Measurements from ENCODE around the gene ZNF253. TPM values are rescaled to one million over a fixed set of nuclear protein-coding genes. Genes with fewer than 3 reads are reported as not detected.

Gene ZNF253
- total and polyA plus RNA-seq, 2 experiments from 2014 or later = 31.4 to 44.7 TPM

DNA sequence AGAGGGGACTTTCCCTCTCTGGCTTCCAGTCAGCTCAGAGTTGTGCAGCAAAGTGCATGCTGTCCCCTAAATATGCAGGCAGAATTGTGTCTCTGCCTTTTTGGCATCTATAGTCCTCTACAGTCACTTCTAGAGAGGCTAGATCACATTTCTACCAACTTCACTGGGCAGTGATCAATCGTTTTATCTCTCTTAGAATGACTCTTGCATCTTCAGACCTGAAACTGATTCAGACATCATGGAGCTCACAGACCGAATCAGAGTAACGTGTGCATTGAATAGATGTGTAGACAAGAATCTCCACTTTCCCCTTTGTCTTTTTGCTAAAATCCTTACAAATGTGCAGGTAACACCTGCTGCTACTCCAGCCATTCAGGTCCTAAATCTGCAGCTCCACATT is 6.2 kb downstream of the ZNF253 start:
- 0 out of 2 replicates have a peak, but pooled peaks cover 5% of the 10 kb centered on the region for H3F3A ChIP-seq (replicated peaks; ENCODE audit: low read depth)
- Mint-ChIP-seq H3K27me3 (ENCODE audit: insufficient read depth, low read depth, poor library complexity) (peaks cover 3% of the 10 kb centered on the region), H3K4me1 (peaks cover 28% of the 10 kb centered on the region), H3K36me3 (ENCODE audit: low read depth) (peaks cover 67% of the 10 kb centered on the region), H3K9me3 (no peaks in the 10 kb centered on the region; the same call in 2 of the 3 replicates), H3K27ac (no peak overlapping the region), H3K4me3 (no peak overlapping the region; the same call in 2 of the 3 replicates)
- TF ChIP-seq, protein P1, sequence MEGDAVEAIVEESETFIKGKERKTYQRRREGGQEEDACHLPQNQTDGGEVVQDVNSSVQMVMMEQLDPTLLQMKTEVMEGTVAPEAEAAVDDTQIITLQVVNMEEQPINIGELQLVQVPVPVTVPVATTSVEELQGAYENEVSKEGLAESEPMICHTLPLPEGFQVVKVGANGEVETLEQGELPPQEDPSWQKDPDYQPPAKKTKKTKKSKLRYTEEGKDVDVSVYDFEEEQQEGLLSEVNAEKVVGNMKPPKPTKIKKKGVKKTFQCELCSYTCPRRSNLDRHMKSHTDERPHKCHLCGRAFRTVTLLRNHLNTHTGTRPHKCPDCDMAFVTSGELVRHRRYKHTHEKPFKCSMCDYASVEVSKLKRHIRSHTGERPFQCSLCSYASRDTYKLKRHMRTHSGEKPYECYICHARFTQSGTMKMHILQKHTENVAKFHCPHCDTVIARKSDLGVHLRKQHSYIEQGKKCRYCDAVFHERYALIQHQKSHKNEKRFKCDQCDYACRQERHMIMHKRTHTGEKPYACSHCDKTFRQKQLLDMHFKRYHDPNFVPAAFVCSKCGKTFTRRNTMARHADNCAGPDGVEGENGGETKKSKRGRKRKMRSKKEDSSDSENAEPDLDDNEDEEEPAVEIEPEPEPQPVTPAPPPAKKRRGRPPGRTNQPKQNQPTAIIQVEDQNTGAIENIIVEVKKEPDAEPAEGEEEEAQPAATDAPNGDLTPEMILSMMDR (conservative IDR thresholded peaks at IDR 0.05; ENCODE audit: low read depth in 2 of 2) = no peak
- TF ChIP-seq ZNF114 (CRISPR knock-in tag; IDR thresholded peaks at IDR 0.05) (no peak), ZNF331 (CRISPR knock-in tag; IDR thresholded peaks at IDR 0.05; ENCODE audit: low read depth) (no peak), STAT1 (IDR thresholded peaks at IDR 0.05; ENCODE audit: unreplicated experiment) (no peak), JUNB (IDR thresholded peaks at IDR 0.05; ENCODE audit: unreplicated experiment) (no peak), POLR2AphosphoS5 (IDR thresholded peaks at IDR 0.05; ENCODE audit: low read depth) (no peak), NANOG (IDR thresholded peaks at IDR 0.05; ENCODE audit: borderline replicate concordance) (no peak), EZH2phosphoT487 (IDR thresholded peaks at IDR 0.05; ENCODE audit: unreplicated experiment) (no peak), CREB1 (CRISPR knock-in tag; IDR thresholded peaks at IDR 0.05; ENCODE audit: low read depth) (no peak), EZH2 (IDR thresholded peaks at IDR 0.05; ENCODE audit: low read depth, unreplicated experiment) (no peak)
- TF ChIP-seq, protein P2, sequence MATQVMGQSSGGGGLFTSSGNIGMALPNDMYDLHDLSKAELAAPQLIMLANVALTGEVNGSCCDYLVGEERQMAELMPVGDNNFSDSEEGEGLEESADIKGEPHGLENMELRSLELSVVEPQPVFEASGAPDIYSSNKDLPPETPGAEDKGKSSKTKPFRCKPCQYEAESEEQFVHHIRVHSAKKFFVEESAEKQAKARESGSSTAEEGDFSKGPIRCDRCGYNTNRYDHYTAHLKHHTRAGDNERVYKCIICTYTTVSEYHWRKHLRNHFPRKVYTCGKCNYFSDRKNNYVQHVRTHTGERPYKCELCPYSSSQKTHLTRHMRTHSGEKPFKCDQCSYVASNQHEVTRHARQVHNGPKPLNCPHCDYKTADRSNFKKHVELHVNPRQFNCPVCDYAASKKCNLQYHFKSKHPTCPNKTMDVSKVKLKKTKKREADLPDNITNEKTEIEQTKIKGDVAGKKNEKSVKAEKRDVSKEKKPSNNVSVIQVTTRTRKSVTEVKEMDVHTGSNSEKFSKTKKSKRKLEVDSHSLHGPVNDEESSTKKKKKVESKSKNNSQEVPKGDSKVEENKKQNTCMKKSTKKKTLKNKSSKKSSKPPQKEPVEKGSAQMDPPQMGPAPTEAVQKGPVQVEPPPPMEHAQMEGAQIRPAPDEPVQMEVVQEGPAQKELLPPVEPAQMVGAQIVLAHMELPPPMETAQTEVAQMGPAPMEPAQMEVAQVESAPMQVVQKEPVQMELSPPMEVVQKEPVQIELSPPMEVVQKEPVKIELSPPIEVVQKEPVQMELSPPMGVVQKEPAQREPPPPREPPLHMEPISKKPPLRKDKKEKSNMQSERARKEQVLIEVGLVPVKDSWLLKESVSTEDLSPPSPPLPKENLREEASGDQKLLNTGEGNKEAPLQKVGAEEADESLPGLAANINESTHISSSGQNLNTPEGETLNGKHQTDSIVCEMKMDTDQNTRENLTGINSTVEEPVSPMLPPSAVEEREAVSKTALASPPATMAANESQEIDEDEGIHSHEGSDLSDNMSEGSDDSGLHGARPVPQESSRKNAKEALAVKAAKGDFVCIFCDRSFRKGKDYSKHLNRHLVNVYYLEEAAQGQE (IDR thresholded peaks at IDR 0.05; ENCODE audit: unreplicated experiment) = no peak
- TF ChIP-seq, protein P3, sequence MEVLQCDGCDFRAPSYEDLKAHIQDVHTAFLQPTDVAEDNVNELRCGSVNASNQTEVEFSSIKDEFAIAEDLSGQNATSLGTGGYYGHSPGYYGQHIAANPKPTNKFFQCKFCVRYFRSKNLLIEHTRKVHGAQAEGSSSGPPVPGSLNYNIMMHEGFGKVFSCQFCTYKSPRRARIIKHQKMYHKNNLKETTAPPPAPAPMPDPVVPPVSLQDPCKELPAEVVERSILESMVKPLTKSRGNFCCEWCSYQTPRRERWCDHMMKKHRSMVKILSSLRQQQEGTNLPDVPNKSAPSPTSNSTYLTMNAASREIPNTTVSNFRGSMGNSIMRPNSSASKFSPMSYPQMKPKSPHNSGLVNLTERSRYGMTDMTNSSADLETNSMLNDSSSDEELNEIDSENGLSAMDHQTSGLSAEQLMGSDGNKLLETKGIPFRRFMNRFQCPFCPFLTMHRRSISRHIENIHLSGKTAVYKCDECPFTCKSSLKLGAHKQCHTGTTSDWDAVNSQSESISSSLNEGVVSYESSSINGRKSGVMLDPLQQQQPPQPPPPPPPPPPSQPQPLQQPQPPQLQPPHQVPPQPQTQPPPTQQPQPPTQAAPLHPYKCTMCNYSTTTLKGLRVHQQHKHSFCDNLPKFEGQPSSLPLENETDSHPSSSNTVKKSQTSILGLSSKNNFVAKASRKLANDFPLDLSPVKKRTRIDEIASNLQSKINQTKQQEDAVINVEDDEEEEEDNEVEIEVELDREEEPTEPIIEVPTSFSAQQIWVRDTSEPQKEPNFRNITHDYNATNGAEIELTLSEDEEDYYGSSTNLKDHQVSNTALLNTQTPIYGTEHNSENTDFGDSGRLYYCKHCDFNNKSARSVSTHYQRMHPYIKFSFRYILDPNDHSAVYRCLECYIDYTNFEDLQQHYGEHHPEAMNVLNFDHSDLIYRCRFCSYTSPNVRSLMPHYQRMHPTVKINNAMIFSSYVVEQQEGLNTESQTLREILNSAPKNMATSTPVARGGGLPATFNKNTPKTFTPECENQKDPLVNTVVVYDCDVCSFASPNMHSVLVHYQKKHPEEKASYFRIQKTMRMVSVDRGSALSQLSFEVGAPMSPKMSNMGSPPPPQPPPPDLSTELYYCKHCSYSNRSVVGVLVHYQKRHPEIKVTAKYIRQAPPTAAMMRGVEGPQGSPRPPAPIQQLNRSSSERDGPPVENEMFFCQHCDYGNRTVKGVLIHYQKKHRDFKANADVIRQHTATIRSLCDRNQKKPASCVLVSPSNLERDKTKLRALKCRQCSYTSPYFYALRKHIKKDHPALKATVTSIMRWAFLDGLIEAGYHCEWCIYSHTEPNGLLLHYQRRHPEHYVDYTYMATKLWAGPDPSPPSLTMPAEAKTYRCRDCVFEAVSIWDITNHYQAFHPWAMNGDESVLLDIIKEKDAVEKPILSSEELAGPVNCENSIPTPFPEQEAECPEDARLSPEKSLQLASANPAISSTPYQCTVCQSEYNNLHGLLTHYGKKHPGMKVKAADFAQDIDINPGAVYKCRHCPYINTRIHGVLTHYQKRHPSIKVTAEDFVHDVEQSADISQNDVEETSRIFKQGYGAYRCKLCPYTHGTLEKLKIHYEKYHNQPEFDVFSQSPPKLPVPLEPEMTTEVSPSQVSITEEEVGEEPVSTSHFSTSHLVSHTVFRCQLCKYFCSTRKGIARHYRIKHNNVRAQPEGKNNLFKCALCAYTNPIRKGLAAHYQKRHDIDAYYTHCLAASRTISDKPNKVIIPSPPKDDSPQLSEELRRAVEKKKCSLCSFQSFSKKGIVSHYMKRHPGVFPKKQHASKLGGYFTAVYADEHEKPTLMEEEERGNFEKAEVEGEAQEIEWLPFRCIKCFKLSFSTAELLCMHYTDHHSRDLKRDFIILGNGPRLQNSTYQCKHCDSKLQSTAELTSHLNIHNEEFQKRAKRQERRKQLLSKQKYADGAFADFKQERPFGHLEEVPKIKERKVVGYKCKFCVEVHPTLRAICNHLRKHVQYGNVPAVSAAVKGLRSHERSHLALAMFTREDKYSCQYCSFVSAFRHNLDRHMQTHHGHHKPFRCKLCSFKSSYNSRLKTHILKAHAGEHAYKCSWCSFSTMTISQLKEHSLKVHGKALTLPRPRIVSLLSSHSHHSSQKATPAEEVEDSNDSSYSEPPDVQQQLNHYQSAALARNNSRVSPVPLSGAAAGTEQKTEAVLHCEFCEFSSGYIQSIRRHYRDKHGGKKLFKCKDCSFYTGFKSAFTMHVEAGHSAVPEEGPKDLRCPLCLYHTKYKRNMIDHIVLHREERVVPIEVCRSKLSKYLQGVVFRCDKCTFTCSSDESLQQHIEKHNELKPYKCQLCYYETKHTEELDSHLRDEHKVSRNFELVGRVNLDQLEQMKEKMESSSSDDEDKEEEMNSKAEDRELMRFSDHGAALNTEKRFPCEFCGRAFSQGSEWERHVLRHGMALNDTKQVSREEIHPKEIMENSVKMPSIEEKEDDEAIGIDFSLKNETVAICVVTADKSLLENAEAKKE (CRISPR knock-in tag; IDR thresholded peaks at IDR 0.05) = no peak
- H3K4me2 ChIP-seq = no peak overlapping the region
- H3K27me3 ChIP-seq (ENCODE audit: insufficient read depth) = no peaks in the 10 kb centered on the region
- no peak overlapping the region for H3K27ac ChIP-seq (ENCODE audit: low read depth)
- ATAC-seq (no peak), DNase-seq (ENCODE audit: low spot score) (no peak)
- H4K20me1 ChIP-seq (replicated peaks; ENCODE audit: insufficient read depth) = peaks cover 85% of the 10 kb centered on the region
- H3K4me1 ChIP-seq (ENCODE audit: insufficient read depth) = peaks cover 29% of the 10 kb centered on the region
- H2AFZ ChIP-seq = no peak overlapping the region
- H3K36me3 ChIP-seq (ENCODE audit: insufficient read depth) = peaks cover 4% of the 10 kb centered on the region; the same call in 1 of the 2 replicates
- peaks cover 100% of the 10 kb centered on the region for H3K79me2 ChIP-seq (replicated peaks; ENCODE audit: insufficient read depth)
- no peak overlapping the region for H3K4me3 ChIP-seq
- H3K9me2 ChIP-seq (ENCODE audit: insufficient read depth) = no peaks in the 10 kb centered on the region
